H1 (cell line): ENCODE results near the gene GNG12. TPM values are rescaled to one million over a fixed set of nuclear protein-coding genes. Genes with fewer than 3 reads are reported as not detected.

Source experiments
- MAFK ChIP-seq: IDR thresholded peaks from 2 replicates; pipeline ENCODE4 v1.6.1; 2012; ENCODE audit warnings: low read depth, mild to moderate bottlenecking, improper control_type of control experiment, low read length
- SAP30 ChIP-seq: fragments of 300-600 bp; sonication (generic); IDR thresholded peaks from 2 replicates; pipeline ENCODE4 v1.7.1; 2012; ENCODE audit warnings: low read length, moderate library complexity, mild to moderate bottlenecking, inconsistent platforms; ENCODE audit not compliant: insufficient read depth, insufficient replicate concordance
- polyA plus RNA-seq, 7 experiments: library from polyadenylated mRNA; depleted of rRNA in 3 of 7; stranded (reverse) in 5 of 7; unstranded in 2 of 7; fragments of >200 nt in 5 of 7; fragments of 200-250 nt in 2 of 7; gene quantifications; 1 replicate in 5 of 7; 2 replicates in 1 of 7; 4 replicates in 1 of 7; pipeline versions ENCODE4 v1.2.1 to v1.2.3, GENCODE V29; 2011 to 2013; ENCODE audit warnings: missing spikeins in 2 of 7, mixed read lengths in 2 of 7
- total RNA-seq: library from RNA; stranded (reverse); fragmentation: NEBNext Ultra II Directional; extraction: Animal tissue kit (Norgen Biotek cat#: 25700); gene quantifications from 2 replicates; pipeline ENCODE4 v1.2.1, GENCODE V29; 2021
- TF ChIP-seq, protein P1 (sequence below): IDR thresholded peaks from 2 replicates; pipeline ENCODE4 v1.6.1; 2012; ENCODE audit warnings: inconsistent platforms

The GNG12 gene
- total and polyA plus RNA-seq, 2 of the 8 experiments (the other 6 are each of a cell fraction or from before 2014, with no cell fraction given): 11.4 to 35.8 TPM

DNA sequence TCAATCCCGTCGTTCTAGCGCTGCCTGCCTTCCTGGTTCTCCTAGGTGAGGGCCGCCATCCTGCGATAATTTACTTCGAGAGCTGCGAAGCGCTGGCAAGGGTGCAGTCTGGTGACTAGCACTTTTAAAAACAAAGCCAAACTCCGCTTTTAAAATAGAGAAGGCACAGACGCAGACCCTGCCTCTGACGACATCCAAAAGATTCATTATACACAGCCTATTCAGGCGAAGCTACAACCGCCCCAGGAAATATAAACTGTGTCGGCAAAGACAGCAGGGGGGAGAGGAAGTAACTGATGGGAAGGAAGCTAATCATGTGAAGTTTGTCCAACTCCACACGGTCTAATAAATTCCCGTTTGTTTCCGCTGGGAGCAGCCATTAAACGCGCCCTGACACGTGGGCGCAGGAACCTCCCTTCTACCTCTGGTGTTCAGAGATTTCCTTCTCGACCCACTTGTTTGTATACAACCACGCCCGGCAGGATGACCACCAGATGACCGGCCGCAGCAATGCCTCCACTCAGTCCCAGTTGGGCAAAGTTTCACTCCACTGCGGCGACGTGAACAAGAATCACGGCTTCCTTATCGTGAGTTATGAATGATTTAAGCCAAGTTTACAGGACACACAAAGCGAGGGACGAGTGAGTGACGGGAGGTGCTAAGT is 1.3 kb downstream of the GNG12 start (continued):
- no peak for TF ChIP-seq MAFK
- TF ChIP-seq, protein P1, sequence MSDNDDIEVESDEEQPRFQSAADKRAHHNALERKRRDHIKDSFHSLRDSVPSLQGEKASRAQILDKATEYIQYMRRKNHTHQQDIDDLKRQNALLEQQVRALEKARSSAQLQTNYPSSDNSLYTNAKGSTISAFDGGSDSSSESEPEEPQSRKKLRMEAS: peak; percentile 75
- TF ChIP-seq SAP30: peak; percentile 79
- TF ChIP-seq, all 59 proteins: peak for 10
